ENCODE data around the gene NREP. TPM values are rescaled to one million over a fixed set of nuclear protein-coding genes. Genes with fewer than 3 reads are reported as not detected.
"Not testable (repeated sequence)": the region's sequence is repeated elsewhere in the genome, so short reads cannot be mapped to it uniquely, and the experiment has no call there.

Gene NREP
- total and polyA plus RNA-seq, 2 experiments from 2014 or later: 260 to 300 TPM

DNA sequence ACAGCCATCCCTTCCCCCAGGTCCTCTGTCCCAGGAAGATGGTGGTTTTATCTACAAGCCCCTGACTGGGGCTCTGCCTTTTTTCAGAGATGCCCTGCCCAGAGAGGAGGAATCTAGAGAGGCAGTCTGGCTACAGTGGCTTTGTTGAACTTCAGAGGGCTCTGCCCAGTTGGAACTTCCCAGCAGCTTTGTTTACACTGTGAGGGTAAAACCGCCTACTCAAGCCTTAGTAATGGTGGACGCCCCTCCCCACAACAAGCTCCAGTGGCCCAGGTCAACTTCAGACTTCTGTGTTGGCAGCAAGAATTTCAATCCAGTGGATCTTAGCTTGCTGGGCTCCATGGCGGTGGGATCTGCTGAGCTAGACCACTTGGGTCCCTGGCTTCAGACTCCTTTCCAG lies 40.2 kb downstream of the NREP start:
- not testable (repeated sequence) for H3K4me2 ChIP-seq; H3F3A ChIP-seq (replicated peaks; ENCODE audit: low read depth); H2AFZ ChIP-seq; ATAC-seq; H3K4me3 ChIP-seq; H4K20me1 ChIP-seq (replicated peaks; ENCODE audit: insufficient read depth); DNase-seq (ENCODE audit: low spot score); H3K27me3 Mint-ChIP-seq (ENCODE audit: insufficient read depth, low read depth, poor library complexity); H3K79me2 ChIP-seq (replicated peaks; ENCODE audit: insufficient read depth); H3K27ac ChIP-seq (ENCODE audit: low read depth); H3K27me3 ChIP-seq (ENCODE audit: insufficient read depth); H3K36me3 ChIP-seq (ENCODE audit: insufficient read depth); H3K4me3 Mint-ChIP-seq; H3K27ac Mint-ChIP-seq
- Histone ChIP-seq H3K4me1 (ENCODE audit: insufficient read depth) (peaks cover 10% of the 10 kb centered on the region), H3K9me2 (ENCODE audit: insufficient read depth) (peaks cover 31% of the 10 kb centered on the region)
- H3K4me1 Mint-ChIP-seq: peaks cover 21% of the 10 kb centered on the region
- peaks cover 70% of the 10 kb centered on the region for H3K36me3 Mint-ChIP-seq (ENCODE audit: low read depth)
- peaks cover 63% of the 10 kb centered on the region for H3K9me3 Mint-ChIP-seq

DNA sequence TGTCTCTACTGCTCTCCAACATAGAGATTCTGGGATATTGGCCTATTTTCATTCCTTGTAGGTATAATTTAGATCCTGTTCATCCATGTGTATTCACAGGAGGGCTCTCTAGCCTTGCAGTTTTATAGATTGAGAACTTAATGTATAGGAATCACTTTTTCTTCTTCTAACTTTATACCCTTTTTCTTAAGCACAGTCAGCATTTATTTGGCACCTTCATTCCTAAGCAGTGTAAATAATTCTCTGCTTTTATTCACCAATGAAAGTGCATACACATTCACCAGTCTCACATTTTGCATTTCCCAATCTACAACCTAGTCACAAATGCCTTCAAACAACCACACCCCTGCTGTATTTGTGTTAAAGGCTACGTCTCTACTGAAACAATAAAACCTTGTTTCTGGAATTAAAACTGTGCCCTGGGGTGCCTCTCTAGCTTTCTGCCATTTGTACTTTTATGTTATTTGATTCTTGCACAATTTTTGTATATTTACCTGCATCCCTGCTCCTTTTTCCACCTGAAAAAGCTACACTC lies 49.3 kb downstream of the NREP start:
- Mint-ChIP-seq H3K4me1 (peaks cover 6% of the 10 kb centered on the region), H3K27me3 (ENCODE audit: insufficient read depth, low read depth, poor library complexity) (peaks cover 3% of the 10 kb centered on the region), H3K27ac (no peak overlapping the region), H3K4me3 (no peak overlapping the region), H3K9me3 (peaks cover 9% of the 10 kb centered on the region), H3K36me3 (ENCODE audit: low read depth) (peaks cover 8% of the 10 kb centered on the region; the same call in 2 of the 3 replicates)
- H3K9me2 ChIP-seq (ENCODE audit: insufficient read depth): no peaks in the 10 kb centered on the region
- TF ChIP-seq, protein P1, sequence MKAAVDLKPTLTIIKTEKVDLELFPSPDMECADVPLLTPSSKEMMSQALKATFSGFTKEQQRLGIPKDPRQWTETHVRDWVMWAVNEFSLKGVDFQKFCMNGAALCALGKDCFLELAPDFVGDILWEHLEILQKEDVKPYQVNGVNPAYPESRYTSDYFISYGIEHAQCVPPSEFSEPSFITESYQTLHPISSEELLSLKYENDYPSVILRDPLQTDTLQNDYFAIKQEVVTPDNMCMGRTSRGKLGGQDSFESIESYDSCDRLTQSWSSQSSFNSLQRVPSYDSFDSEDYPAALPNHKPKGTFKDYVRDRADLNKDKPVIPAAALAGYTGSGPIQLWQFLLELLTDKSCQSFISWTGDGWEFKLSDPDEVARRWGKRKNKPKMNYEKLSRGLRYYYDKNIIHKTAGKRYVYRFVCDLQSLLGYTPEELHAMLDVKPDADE (IDR thresholded peaks at IDR 0.05): no peak
- no peak for ATAC-seq
- H3K36me3 ChIP-seq (ENCODE audit: insufficient read depth): no peaks in the 10 kb centered on the region; the same call in 1 of the 2 replicates
- H3F3A ChIP-seq (replicated peaks; ENCODE audit: low read depth): no peaks in the 10 kb centered on the region
- no peak overlapping the region for H2AFZ ChIP-seq
- no peak overlapping the region for H3K4me3 ChIP-seq
- no peaks in the 10 kb centered on the region for H4K20me1 ChIP-seq (replicated peaks; ENCODE audit: insufficient read depth)
- no peaks in the 10 kb centered on the region for H3K79me2 ChIP-seq (replicated peaks; ENCODE audit: insufficient read depth)
- H3K27me3 ChIP-seq (ENCODE audit: insufficient read depth): no peaks in the 10 kb centered on the region
- no peak for DNase-seq (ENCODE audit: low spot score)
- H3K27ac ChIP-seq (ENCODE audit: low read depth): no peak overlapping the region
- no peak overlapping the region for H3K4me2 ChIP-seq
- no peaks in the 10 kb centered on the region for H3K4me1 ChIP-seq (ENCODE audit: insufficient read depth)

DNA sequence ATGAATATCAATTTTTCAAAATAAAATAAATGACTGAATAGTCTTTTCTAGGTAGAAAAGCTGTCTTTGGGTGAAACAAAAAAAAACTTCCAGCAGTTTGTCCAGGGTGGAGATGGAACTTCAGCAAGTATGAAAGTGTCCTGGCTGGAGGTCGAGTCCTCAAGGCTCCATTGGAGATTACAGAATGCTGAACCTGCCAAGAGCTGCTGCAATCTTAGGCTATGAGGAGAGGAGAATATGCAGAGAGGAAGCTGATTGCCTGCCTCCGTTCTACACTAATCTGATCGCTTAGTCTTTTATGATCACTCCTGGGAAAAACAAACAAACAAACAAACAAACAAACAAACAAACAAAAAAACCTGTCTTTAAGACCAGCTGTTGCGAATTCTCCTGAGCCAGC lies 50.6 kb downstream of the NREP start:
- H3K9me2 ChIP-seq (ENCODE audit: insufficient read depth): no peaks in the 10 kb centered on the region
- H3K36me3 Mint-ChIP-seq (ENCODE audit: low read depth): no peaks in the 10 kb centered on the region
- H3K27ac Mint-ChIP-seq: no peak overlapping the region
- H3K27me3 Mint-ChIP-seq (ENCODE audit: insufficient read depth, low read depth, poor library complexity): peaks cover 4% of the 10 kb centered on the region
- no peak for ATAC-seq
- no peak overlapping the region for H3K27ac ChIP-seq (ENCODE audit: low read depth)
- H3K4me3 ChIP-seq: no peak overlapping the region
- no peaks in the 10 kb centered on the region for H3F3A ChIP-seq (replicated peaks; ENCODE audit: low read depth)
- H3K27me3 ChIP-seq (ENCODE audit: insufficient read depth): no peaks in the 10 kb centered on the region
- no peaks in the 10 kb centered on the region for H4K20me1 ChIP-seq (replicated peaks; ENCODE audit: insufficient read depth)
- H3K9me3 Mint-ChIP-seq: no peaks in the 10 kb centered on the region
- no peak overlapping the region for H3K4me3 Mint-ChIP-seq
- no peaks in the 10 kb centered on the region for H3K79me2 ChIP-seq (replicated peaks; ENCODE audit: insufficient read depth)
- H2AFZ ChIP-seq: no peak overlapping the region
- H3K4me1 ChIP-seq (ENCODE audit: insufficient read depth): no peaks in the 10 kb centered on the region
- no peak overlapping the region for H3K4me2 ChIP-seq
- peaks cover 6% of the 10 kb centered on the region for H3K4me1 Mint-ChIP-seq
- DNase-seq (ENCODE audit: low spot score): no peak
- no peaks in the 10 kb centered on the region; the same call in 1 of the 2 replicates for H3K36me3 ChIP-seq (ENCODE audit: insufficient read depth)
- TF ChIP-seq ZNF331 (CRISPR knock-in tag; IDR thresholded peaks at IDR 0.05; ENCODE audit: low read depth): no peak
- no peak for TF ChIP-seq EZH2phosphoT487 (IDR thresholded peaks at IDR 0.05; ENCODE audit: unreplicated experiment)
- TF ChIP-seq, protein P2, sequence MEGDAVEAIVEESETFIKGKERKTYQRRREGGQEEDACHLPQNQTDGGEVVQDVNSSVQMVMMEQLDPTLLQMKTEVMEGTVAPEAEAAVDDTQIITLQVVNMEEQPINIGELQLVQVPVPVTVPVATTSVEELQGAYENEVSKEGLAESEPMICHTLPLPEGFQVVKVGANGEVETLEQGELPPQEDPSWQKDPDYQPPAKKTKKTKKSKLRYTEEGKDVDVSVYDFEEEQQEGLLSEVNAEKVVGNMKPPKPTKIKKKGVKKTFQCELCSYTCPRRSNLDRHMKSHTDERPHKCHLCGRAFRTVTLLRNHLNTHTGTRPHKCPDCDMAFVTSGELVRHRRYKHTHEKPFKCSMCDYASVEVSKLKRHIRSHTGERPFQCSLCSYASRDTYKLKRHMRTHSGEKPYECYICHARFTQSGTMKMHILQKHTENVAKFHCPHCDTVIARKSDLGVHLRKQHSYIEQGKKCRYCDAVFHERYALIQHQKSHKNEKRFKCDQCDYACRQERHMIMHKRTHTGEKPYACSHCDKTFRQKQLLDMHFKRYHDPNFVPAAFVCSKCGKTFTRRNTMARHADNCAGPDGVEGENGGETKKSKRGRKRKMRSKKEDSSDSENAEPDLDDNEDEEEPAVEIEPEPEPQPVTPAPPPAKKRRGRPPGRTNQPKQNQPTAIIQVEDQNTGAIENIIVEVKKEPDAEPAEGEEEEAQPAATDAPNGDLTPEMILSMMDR (conservative IDR thresholded peaks at IDR 0.05; ENCODE audit: low read depth in 2 of 2): no peak
- no peak for TF ChIP-seq JUNB (IDR thresholded peaks at IDR 0.05; ENCODE audit: unreplicated experiment)
- no peak for TF ChIP-seq ZNF114 (CRISPR knock-in tag; IDR thresholded peaks at IDR 0.05)
- TF ChIP-seq CREB1 (CRISPR knock-in tag; IDR thresholded peaks at IDR 0.05; ENCODE audit: low read depth): no peak
- TF ChIP-seq POLR2AphosphoS5 (IDR thresholded peaks at IDR 0.05; ENCODE audit: low read depth): no peak
- TF ChIP-seq, protein P1 (IDR thresholded peaks at IDR 0.05): no peak
- TF ChIP-seq NANOG (IDR thresholded peaks at IDR 0.05; ENCODE audit: borderline replicate concordance): no peak

Data from GM23338 (cell line).